GM12875 (cell line): Measurements from ENCODE around the gene TIGAR.

Experiments used
- H3K4me3 ChIP-seq: one replicate; pipeline ENCODE4 v1.5.1; 2011; ENCODE audit warnings: low read depth, low read length, control low read depth
- TF ChIP-seq, protein P1 (sequence below): IDR thresholded peaks from 2 replicates; pipeline ENCODE4 v1.5.1; 2011; ENCODE audit warnings: low read depth, mild to moderate bottlenecking, control low read depth, inconsistent platforms, low read length, moderate library complexity, borderline replicate concordance; ENCODE audit not compliant: insufficient read depth

The TIGAR gene

DNA sequence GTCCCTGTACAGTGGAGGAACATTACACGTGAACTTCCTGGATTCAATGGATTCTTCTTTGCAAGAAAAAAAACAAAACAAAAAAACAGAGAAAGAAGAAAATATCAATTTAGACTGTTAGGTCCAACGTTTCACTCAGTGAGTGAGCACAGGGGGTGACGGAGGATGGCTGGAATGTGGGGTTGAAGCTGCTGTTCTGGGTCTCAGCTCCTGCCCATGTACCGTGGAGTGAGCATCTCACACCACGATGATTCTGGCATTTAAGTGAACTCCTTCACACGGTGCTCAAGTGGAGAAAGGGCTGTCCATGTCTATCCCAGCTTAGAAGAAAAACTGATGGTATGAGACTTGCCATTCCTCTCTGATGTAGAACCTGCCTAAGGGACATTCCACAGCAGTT is 24.3 kb upstream of the TIGAR start:
- TF ChIP-seq, protein P1, sequence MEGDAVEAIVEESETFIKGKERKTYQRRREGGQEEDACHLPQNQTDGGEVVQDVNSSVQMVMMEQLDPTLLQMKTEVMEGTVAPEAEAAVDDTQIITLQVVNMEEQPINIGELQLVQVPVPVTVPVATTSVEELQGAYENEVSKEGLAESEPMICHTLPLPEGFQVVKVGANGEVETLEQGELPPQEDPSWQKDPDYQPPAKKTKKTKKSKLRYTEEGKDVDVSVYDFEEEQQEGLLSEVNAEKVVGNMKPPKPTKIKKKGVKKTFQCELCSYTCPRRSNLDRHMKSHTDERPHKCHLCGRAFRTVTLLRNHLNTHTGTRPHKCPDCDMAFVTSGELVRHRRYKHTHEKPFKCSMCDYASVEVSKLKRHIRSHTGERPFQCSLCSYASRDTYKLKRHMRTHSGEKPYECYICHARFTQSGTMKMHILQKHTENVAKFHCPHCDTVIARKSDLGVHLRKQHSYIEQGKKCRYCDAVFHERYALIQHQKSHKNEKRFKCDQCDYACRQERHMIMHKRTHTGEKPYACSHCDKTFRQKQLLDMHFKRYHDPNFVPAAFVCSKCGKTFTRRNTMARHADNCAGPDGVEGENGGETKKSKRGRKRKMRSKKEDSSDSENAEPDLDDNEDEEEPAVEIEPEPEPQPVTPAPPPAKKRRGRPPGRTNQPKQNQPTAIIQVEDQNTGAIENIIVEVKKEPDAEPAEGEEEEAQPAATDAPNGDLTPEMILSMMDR, result no peak
- no peak overlapping the region for H3K4me3 ChIP-seq

DNA sequence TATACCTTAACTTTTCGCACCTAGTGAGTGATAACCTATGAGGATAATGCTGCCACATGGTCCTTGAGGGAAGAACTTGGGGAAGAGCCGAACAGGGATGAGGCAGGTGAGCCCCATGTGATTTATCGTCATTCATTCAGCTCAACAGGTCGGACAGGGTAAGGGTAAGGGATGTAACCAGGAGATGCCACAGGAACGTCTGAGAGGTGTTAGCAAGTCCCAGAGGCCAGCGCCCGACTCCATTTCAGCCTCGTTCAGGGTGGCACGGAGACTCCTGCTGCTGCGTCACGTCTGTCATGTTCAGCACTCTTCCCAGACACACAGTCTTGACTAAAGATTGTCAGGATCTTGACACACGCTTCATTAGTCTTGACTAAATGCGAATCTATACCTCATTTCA is 23.4 kb upstream of the TIGAR start:
- TF ChIP-seq, protein P1, result no peak
- no peak overlapping the region for H3K4me3 ChIP-seq

DNA sequence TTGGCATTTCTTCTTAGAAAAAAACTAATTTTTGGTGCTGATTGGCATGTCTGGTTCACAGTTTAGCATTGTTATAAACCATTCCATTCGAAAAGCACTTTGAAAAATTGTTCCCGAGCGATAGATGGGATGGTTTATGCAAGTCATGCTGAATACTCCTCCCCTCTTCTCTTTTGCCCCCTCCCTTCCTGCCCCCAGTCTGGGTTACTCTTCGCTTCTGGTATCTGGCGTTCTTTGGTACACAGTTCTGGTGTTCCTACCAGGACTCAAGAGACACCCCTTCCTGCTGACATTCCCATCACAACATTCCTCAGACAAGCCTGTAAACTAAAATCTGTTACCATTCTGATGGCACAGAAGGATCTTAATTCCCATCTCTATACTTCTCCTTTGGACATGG is 20.1 kb upstream of the TIGAR start:
- H3K4me3 ChIP-seq, result no peak overlapping the region
- TF ChIP-seq, protein P1, result no peak

DNA sequence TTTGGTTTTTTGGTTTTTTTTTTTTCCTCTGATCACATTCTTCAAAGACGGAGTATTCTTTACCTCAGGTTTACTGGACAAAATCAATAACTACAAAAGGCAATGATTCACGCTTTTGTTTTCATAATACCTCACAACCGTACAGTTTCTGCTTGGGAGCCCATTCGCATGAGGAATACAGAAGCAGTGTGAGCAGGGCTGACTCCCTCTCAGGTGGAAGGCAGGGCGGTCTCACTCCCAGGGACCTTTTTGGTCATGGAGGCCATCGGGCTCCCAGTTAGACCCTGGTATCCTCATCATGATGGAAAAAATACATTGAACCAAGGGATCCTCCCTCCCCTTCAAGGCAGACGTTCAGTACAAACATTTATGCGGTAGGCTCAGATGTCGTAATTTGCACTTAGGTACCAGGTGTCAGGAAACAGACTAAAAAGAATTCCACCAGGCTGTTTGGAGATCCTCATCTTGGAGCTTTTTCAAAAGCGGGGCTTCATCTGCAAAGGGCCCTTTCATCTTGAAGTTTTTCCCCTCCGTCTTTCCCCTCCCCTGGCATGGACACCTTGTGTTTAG is 19.0 kb upstream of the TIGAR start:
- TF ChIP-seq, protein P1, result no peak
- H3K4me3 ChIP-seq, result no peak overlapping the region

DNA sequence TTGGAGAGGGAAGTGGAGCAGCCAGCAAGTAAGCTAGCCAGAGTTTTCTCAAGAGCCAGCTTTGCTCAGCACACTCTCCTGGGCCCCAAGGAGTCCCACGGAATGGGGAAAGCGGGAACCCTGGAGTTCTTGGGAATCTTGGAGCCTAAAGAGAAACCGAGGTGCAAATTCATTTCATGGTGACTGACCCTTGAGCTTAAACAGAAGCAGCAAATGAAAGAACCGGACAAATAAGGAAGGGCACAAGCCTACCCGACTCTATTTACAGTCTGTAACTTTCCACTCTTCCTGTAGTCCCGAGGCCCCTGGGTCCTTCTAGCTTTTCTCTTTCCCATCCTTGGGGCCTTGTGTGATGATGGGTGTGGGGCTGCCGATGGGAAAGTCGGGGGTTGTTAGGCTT is 18.1 kb upstream of the TIGAR start:
- H3K4me3 ChIP-seq, result no peak overlapping the region
- TF ChIP-seq, protein P1, result no peak

DNA sequence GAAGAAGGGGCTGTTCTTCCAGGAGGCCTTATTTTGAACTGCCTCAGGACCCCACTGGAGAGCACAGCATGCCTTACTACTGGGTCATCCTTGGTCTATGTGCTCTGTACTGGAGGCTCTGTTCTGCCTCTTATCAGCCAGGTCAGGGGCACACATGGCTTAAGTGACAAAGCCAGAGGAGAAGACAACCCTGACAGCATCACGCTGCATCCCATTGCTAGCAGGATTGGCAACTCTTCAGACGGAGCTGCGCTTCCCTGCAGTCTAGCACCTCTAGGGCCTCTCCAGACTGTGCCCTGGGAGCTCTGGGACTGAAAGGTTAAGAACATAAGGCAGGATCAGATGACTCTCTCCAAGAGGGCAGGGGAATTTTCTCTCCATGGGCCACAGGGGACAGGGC is 17.3 kb upstream of the TIGAR start:
- TF ChIP-seq, protein P1, result no peak
- H3K4me3 ChIP-seq, result no peak overlapping the region

DNA sequence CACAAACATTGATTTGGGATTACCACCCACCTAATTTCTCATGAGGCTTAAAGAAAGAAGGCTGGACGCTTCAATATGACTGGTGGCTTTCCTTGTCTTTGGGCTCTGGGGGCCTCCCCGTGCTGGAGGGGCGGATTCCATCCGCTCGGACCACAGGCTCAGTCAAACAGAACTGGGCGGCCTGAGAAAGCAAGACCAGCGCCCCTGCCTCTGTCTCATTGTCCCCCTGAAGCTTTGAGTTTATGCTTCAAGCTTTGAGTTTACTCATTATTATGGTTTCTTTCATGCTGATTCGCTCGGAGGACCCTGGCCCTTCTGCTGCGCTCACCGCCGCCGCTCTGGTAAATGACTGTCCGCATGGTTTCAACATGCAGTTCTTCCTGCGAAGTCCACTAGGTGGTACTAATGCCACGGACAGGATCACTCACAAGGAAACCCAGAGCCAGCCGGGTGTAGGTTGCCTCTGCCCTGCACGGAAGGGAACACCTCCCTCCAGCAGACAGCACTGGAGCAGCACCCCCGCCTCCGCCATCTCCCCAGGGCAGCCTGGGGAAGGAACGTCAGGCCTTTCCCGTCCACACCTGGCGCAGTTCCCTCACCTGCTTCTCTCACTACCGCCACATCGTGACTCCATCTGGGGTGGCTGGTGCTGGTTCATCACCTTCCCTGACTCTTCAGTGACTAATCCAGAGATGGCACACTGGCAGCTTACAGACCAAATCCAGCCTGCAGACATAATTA is 13.2 kb upstream of the TIGAR start:
- TF ChIP-seq, protein P1, result peak; percentile 38; the same call in 1 of the 2 replicates
- no peak overlapping the region for H3K4me3 ChIP-seq
